ENCODE data around the gene SLC5A11. TPM values are rescaled to one million over a fixed set of nuclear protein-coding genes. Genes with fewer than 3 reads are reported as not detected.
"Not testable (repeated sequence)": the region's sequence is repeated elsewhere in the genome, so short reads cannot be mapped to it uniquely, and the experiment has no call there.

The SLC5A11 gene
- total and polyA plus RNA-seq, 4 experiments from 2014 or later = 0.19 to 0.70 TPM; not detected in 2

GRCh38 chr16:24836836-24837235 lies 8.9 kb upstream of the SLC5A11 start:
- H3K36me3 Mint-ChIP-seq = peaks cover 10 to 18% of the 10 kb centered on the region in 2 donors
- H3K27ac Mint-ChIP-seq = no peak overlapping the region
- intact Hi-C loops (cut with micrococcal nuclease) = no loop called here
- DNase-seq = no peak
- H3K4me3 ChIP-seq (ENCODE audit: low read length in 2 of 2) = no peak overlapping the region
- H3K27me3 ChIP-seq (ENCODE audit: insufficient read depth, low read length) = no peaks in the 10 kb centered on the region
- no peaks in the 10 kb centered on the region for H3K4me1 ChIP-seq (ENCODE audit: insufficient read depth, low read length)
- POLR2A ChIA-PET (ENCODE audit: partially characterized antibody) = no interaction called here
- CTCF ChIA-PET (ENCODE audit: partially characterized antibody) = no interaction called here
- no peaks in the 10 kb centered on the region for H3K9me3 ChIP-seq (ENCODE audit: control insufficient read depth in 1 of 2, low read length in 2 of 2)
- no peak overlapping the region for H3K4me3 Mint-ChIP-seq
- no peak overlapping the region for H3K27ac ChIP-seq (ENCODE audit: low read depth, low read length)
- no peaks in the 10 kb centered on the region for H3K9me3 Mint-ChIP-seq
- no peaks in the 10 kb centered on the region for H3K4me1 Mint-ChIP-seq
- no peaks in the 10 kb centered on the region for H3K36me3 ChIP-seq (ENCODE audit: insufficient read depth, low read length)
- no peaks in the 10 kb centered on the region for H3K27me3 Mint-ChIP-seq

DNA sequence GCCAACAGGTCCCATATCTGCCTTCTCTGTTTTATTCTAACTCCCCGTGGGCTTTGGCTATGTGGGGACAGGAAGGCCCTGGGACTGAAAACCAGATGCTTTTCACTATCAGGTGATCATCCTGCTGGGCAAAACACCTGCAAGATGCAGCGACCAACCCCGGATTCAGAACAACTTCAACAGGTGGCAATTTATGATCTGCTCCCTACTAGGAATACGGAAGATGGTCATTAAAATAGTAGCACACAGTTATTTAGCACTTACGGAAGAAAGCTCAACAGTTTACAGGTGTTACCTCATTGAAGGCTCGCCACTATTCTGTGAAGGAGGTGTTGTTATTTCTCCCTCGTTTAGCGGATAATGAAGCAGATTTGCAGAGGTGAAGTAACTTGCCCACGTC lies 7.8 kb upstream of the SLC5A11 start:
- Mint-ChIP-seq H3K4me3 (no peak overlapping the region), H3K27me3 (no peaks in the 10 kb centered on the region), H3K4me1 (no peaks in the 10 kb centered on the region), H3K27ac (no peak overlapping the region), H3K36me3 (peaks cover 4 to 14% of the 10 kb centered on the region in 2 donors), H3K9me3 (no peaks in the 10 kb centered on the region)
- no peaks in the 10 kb centered on the region for H3K4me1 ChIP-seq (ENCODE audit: insufficient read depth, low read length)
- POLR2A ChIA-PET (ENCODE audit: partially characterized antibody) = no interaction called here
- H3K27me3 ChIP-seq (ENCODE audit: insufficient read depth, low read length) = no peaks in the 10 kb centered on the region
- no peaks in the 10 kb centered on the region for H3K36me3 ChIP-seq (ENCODE audit: insufficient read depth, low read length)
- intact Hi-C loops (cut with micrococcal nuclease) = no loop called here
- no peak overlapping the region for H3K4me3 ChIP-seq (ENCODE audit: low read length in 2 of 2)
- CTCF ChIA-PET (ENCODE audit: partially characterized antibody) = no interaction called here
- no peak overlapping the region for H3K27ac ChIP-seq (ENCODE audit: low read depth, low read length)
- no peaks in the 10 kb centered on the region for H3K9me3 ChIP-seq (ENCODE audit: control insufficient read depth in 1 of 2, low read length in 2 of 2)
- no peak for DNase-seq

DNA sequence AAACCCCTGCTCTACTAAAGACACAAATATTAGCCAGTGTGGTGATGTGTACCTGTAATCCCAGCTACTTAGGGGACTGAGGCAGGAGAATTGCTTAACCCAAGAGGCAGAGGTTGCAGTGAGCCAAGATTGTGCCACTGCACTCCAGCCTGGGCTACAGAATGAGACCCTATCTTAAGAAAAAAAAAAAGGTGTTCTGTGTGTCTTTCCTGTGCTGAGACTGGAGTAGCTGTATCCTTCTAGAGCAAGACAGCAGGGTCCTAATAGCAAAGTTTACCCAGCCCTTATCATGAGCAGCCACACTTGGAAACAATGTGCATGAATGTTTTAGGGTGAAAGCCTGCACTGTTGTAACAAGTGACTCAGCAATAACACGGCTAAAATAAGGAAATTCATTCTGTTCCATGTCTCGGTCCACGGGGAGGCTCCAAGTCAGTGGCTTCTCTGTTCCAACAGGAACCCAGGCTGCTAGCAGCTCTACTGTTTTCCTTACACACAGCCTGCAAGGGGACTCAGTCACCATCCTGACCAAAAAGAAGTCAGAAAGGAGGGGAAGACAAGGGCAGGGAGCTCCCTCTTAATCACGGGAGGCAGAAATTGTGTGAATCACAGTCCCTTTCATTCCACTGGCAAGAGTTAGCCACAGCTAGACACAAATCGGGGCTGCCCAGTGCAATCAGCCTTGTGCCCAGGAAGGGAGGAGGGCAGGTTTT lies 7.1 kb upstream of the SLC5A11 start:
- H3K4me3 Mint-ChIP-seq = no peak overlapping the region
- intact Hi-C loops (cut with micrococcal nuclease) = no loop called here
- H3K4me3 ChIP-seq (ENCODE audit: low read length in 2 of 2) = no peak overlapping the region
- ChIA-PET POLR2A (ENCODE audit: partially characterized antibody) (no interaction called here), CTCF (ENCODE audit: partially characterized antibody) (interaction anchor here (0.7 kb wide), 1 partner anchor 387 kb away, joined by 3 read pairs; no protein-coding TSS in a partner anchor)
- H3K27me3 Mint-ChIP-seq = no peaks in the 10 kb centered on the region
- no peaks in the 10 kb centered on the region for H3K4me1 Mint-ChIP-seq
- no peaks in the 10 kb centered on the region for H3K9me3 Mint-ChIP-seq
- H3K27me3 ChIP-seq (ENCODE audit: insufficient read depth, low read length) = no peaks in the 10 kb centered on the region
- no peaks in the 10 kb centered on the region for H3K36me3 ChIP-seq (ENCODE audit: insufficient read depth, low read length)
- DNase-seq = no peak
- H3K36me3 Mint-ChIP-seq = peaks cover 4 to 16% of the 10 kb centered on the region in 2 donors
- H3K27ac Mint-ChIP-seq = no peak overlapping the region
- no peaks in the 10 kb centered on the region for H3K9me3 ChIP-seq (ENCODE audit: control insufficient read depth in 1 of 2, low read length in 2 of 2)
- no peak overlapping the region for H3K27ac ChIP-seq (ENCODE audit: low read depth, low read length)
- H3K4me1 ChIP-seq (ENCODE audit: insufficient read depth, low read length) = no peaks in the 10 kb centered on the region

GRCh38 chr16:24839347-24839972 lies 6.3 kb upstream of the SLC5A11 start:
- ChIA-PET POLR2A (ENCODE audit: partially characterized antibody) (no interaction called here), CTCF (ENCODE audit: partially characterized antibody) (interaction anchor here (0.7 kb wide), 1 partner anchor 587 kb away, joined by 3 read pairs; no protein-coding TSS in a partner anchor)
- Histone ChIP-seq H3K4me1 (ENCODE audit: insufficient read depth, low read length) (no peaks in the 10 kb centered on the region), H3K36me3 (ENCODE audit: insufficient read depth, low read length) (no peaks in the 10 kb centered on the region), H3K27ac (ENCODE audit: low read depth, low read length) (no peak overlapping the region), H3K9me3 (ENCODE audit: control insufficient read depth in 1 of 2, low read length in 2 of 2) (no peaks in the 10 kb centered on the region), H3K27me3 (ENCODE audit: insufficient read depth, low read length) (no peaks in the 10 kb centered on the region), H3K4me3 (ENCODE audit: low read length in 2 of 2) (no peak overlapping the region)
- H3K27me3 Mint-ChIP-seq = no peaks in the 10 kb centered on the region
- intact Hi-C loops (cut with micrococcal nuclease) = no loop called here
- H3K36me3 Mint-ChIP-seq = peaks cover 4 to 20% of the 10 kb centered on the region in 2 donors
- no peak overlapping the region for H3K27ac Mint-ChIP-seq
- H3K9me3 Mint-ChIP-seq = no peaks in the 10 kb centered on the region
- no peaks in the 10 kb centered on the region for H3K4me1 Mint-ChIP-seq
- DNase-seq = no peak
- no peak overlapping the region for H3K4me3 Mint-ChIP-seq

- H3K4me3 Mint-ChIP-seq = no peak overlapping the region
- H3K27ac ChIP-seq (ENCODE audit: low read depth, low read length) = no peak overlapping the region
- H3K4me3 ChIP-seq (ENCODE audit: low read length in 2 of 2) = no peak overlapping the region
- H3K9me3 Mint-ChIP-seq = no peaks in the 10 kb centered on the region
- CTCF ChIA-PET (ENCODE audit: partially characterized antibody) = no interaction called here
- H3K36me3 Mint-ChIP-seq = peaks cover 0 to 12% of the 10 kb centered on the region in 2 donors
- H3K9me3 ChIP-seq (ENCODE audit: control insufficient read depth in 1 of 2, low read length in 2 of 2) = no peaks in the 10 kb centered on the region
- intact Hi-C loops (cut with micrococcal nuclease) = no loop called here
- no peaks in the 10 kb centered on the region for H3K36me3 ChIP-seq (ENCODE audit: insufficient read depth, low read length)
- H3K4me1 Mint-ChIP-seq = no peaks in the 10 kb centered on the region
- no peak overlapping the region for H3K27ac Mint-ChIP-seq
- POLR2A ChIA-PET (ENCODE audit: partially characterized antibody) = no interaction called here
- no peak for DNase-seq
- no peaks in the 10 kb centered on the region for H3K27me3 ChIP-seq (ENCODE audit: insufficient read depth, low read length)
- no peaks in the 10 kb centered on the region for H3K27me3 Mint-ChIP-seq
- H3K4me1 ChIP-seq (ENCODE audit: insufficient read depth, low read length) = no peaks in the 10 kb centered on the region
These were observed 4.5 kb upstream of the SLC5A11 start for GRCh38 chr16:24841291-24841690.

- ChIA-PET POLR2A (ENCODE audit: partially characterized antibody) (no interaction called here), CTCF (ENCODE audit: partially characterized antibody) (no interaction called here)
- Mint-ChIP-seq H3K27ac (peak overlapping the region in 2 of 7 donors; percentile 12 to 63), H3K9me3 (no peaks in the 10 kb centered on the region), H3K4me1 (no peaks in the 10 kb centered on the region), H3K4me3 (no peak overlapping the region), H3K27me3 (no peaks in the 10 kb centered on the region), H3K36me3 (peaks cover 0 to 8% of the 10 kb centered on the region in 2 donors)
- no peaks in the 10 kb centered on the region for H3K4me1 ChIP-seq (ENCODE audit: insufficient read depth, low read length)
- H3K27me3 ChIP-seq (ENCODE audit: insufficient read depth, low read length) = no peaks in the 10 kb centered on the region
- no peak overlapping the region for H3K4me3 ChIP-seq (ENCODE audit: low read length in 2 of 2)
- H3K36me3 ChIP-seq (ENCODE audit: insufficient read depth, low read length) = no peaks in the 10 kb centered on the region
- intact Hi-C loops (cut with micrococcal nuclease) = no loop called here
- DNase-seq = no peak
- H3K27ac ChIP-seq (ENCODE audit: low read depth, low read length) = no peak overlapping the region
- no peaks in the 10 kb centered on the region for H3K9me3 ChIP-seq (ENCODE audit: control insufficient read depth in 1 of 2, low read length in 2 of 2)
These were observed 1.4 kb upstream of the SLC5A11 start for GRCh38 chr16:24844101-24845030.

GRCh38 chr16:24845031-24845365 lies 765 bp upstream of the SLC5A11 start:
- intact Hi-C loops (cut with micrococcal nuclease); H3K9me3 ChIP-seq (ENCODE audit: control insufficient read depth in 1 of 2, low read length in 2 of 2); H3K4me3 ChIP-seq (ENCODE audit: low read length in 2 of 2); H3K9me3 Mint-ChIP-seq; CTCF ChIA-PET (ENCODE audit: partially characterized antibody); H3K4me1 ChIP-seq (ENCODE audit: insufficient read depth, low read length); H3K27me3 Mint-ChIP-seq; H3K4me1 Mint-ChIP-seq; H3K27ac ChIP-seq (ENCODE audit: low read depth, low read length); POLR2A ChIA-PET (ENCODE audit: partially characterized antibody); DNase-seq; H3K4me3 Mint-ChIP-seq; H3K36me3 Mint-ChIP-seq; H3K36me3 ChIP-seq (ENCODE audit: insufficient read depth, low read length); H3K27me3 ChIP-seq (ENCODE audit: insufficient read depth, low read length); H3K27ac Mint-ChIP-seq: not testable (repeated sequence)

All from CD4-positive, alpha-beta memory T cell (primary cell).